ENCODE data around the gene ZNG1A.
"Not testable (repeated sequence)": the region's sequence is repeated elsewhere in the genome, so short reads cannot be mapped to it uniquely, and the experiment has no call there.

The ZNG1A gene

DNA sequence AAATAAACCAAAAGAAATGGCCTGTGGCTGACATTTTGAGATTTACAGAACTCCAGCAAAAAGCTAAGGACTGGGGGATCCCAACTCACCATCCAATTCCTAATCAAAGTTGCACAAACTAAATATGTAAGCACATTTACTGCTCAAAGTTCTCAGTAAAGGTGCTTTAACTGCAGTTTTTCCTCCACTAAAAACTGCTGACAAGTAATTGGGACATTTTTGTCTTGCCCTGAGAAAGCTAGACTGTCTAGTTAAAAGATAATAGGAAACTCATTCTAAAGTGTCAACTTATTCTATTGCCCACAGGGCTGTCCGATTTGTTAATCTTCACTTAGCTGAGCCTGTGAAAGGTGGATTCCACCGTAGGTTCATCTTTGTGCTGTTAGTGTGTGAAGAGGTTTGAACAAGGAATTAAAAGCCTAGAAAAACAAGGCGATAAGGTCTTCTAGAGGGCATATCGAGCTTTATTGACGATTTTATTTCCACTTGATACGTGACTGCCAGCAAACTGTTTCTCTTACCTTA lies 36.8 kb upstream of the ZNG1A start:
- Histone ChIP-seq H3K9ac (ENCODE audit: low read length) (no peak overlapping the region), H3K23ac (ENCODE audit: low read length) (no peak overlapping the region), H3K4me1 (ENCODE audit: control insufficient read depth, low read depth, low read length) (no peaks in the 10 kb centered on the region), H4K8ac (ENCODE audit: low read depth, low read length) (no peak overlapping the region), H3K27me3 (ENCODE audit: insufficient read depth, low read length, poor library complexity) (peaks cover 5% of the 10 kb centered on the region), H4K5ac (ENCODE audit: low read length) (no peak overlapping the region), H3K27ac (ENCODE audit: low read depth, low read length) (no peak overlapping the region), H2BK5ac (ENCODE audit: low read length) (no peak overlapping the region), H3K18ac (ENCODE audit: low read length) (no peak overlapping the region), H3K79me1 (ENCODE audit: low read length) (no peaks in the 10 kb centered on the region), H3K56ac (ENCODE audit: low read length) (no peak overlapping the region), H3K4ac (ENCODE audit: low read depth, low read length) (no peak overlapping the region), H3K36me3 (ENCODE audit: control insufficient read depth, insufficient read depth, low read length) (no peaks in the 10 kb centered on the region), H2BK120ac (ENCODE audit: low read depth, low read length) (no peak overlapping the region), H2AK5ac (ENCODE audit: low read length) (no peak overlapping the region), H3K79me2 (ENCODE audit: control insufficient read depth, insufficient read depth, low read length) (no peaks in the 10 kb centered on the region), H3K4me2 (ENCODE audit: low read length) (no peak overlapping the region), H2BK15ac (replicated peaks; ENCODE audit: low read depth) (no peak overlapping the region), H3K4me3 (ENCODE audit: low read length) (no peak overlapping the region)
- WGBS (ENCODE audit: extremely low coverage, insufficient coverage, low lambda C conversion rate): no CpG with 5 or more reads among the region's 6 CpGs
- DNase-seq: no peak

DNA sequence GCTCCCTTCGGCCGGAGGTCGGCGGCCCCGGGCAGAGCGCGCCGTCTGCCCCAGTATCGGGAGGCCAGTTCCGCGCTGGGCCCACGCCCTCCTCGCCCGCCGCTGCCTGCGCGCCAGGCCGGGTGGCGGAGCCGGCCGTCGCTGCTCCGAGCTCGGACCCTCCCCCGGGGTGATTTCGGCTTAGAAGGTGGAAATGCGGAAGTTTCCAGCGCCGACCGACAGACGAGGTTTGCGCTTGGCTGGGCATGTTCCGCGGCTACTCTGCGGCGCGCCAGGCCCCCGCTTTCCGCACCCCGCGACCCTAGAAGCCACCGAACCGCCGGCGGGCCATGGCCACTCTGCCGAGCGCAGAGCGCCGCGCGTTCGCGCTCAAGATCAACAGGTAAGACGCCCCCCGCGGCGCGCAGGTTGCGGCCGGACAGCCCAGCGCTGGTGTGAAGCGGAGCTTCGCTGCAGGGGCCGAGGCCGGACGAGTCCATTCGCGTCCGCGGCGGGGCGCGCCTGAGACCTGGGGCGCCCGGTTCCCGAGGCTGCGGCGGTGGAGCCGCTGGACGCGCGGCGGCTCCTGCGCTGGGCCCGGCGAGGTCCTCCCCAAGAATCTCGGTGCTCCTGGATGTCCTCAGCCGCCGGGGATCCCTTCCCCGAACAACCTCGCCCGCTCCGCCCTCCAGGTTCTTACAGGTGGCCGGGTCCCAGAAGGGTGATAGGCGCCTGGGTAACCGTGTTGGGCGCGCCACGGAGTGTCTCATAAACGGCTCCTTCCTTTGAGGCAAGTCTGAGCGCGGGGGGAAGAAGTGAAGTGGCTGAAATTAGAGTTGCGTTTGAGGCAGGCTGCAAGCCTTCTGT lies 36.0 kb upstream of the ZNG1A start, which contains the start of gene DOCK8:
Gene DOCK8 (plus strand): TSS at position 218 of the 846 bp plus-strand sequence. CDS start 112 bp downstream, at position 330.
- Histone ChIP-seq H3K4me3 (ENCODE audit: low read length) (peak within 1 kb of the TSS; percentile 32), H3K4me2 (ENCODE audit: low read length) (peak within 1 kb of the TSS; percentile 56), H3K27ac (ENCODE audit: low read depth, low read length) (peak within 1 kb of the TSS; percentile 29), H3K56ac (ENCODE audit: low read length) (peak within 1 kb of the TSS; percentile 82), H3K18ac (ENCODE audit: low read length) (peak within 1 kb of the TSS; percentile 82), H3K4me1 (ENCODE audit: control insufficient read depth, low read depth, low read length) (no peaks in the 10 kb centered on the region), H2BK15ac (replicated peaks; ENCODE audit: low read depth) (no peak within 1 kb of the TSS), H4K5ac (ENCODE audit: low read length) (no peak within 1 kb of the TSS), H3K4ac (ENCODE audit: low read depth, low read length) (peak within 1 kb of the TSS; percentile 72), H4K8ac (ENCODE audit: low read depth, low read length) (no peak within 1 kb of the TSS), H3K79me2 (ENCODE audit: control insufficient read depth, insufficient read depth, low read length) (no peaks in the 10 kb centered on the region), H3K36me3 (ENCODE audit: control insufficient read depth, insufficient read depth, low read length) (no peaks in the 10 kb centered on the region), H3K23ac (ENCODE audit: low read length) (no peak within 1 kb of the TSS), H3K9ac (ENCODE audit: low read length) (peak within 1 kb of the TSS; percentile 75), H2BK120ac (ENCODE audit: low read depth, low read length) (peak within 1 kb of the TSS; percentile 39), H3K27me3 (ENCODE audit: insufficient read depth, low read length, poor library complexity) (peaks cover 5% of the 10 kb centered on the region), H3K79me1 (ENCODE audit: low read length) (no peaks in the 10 kb centered on the region), H2AK5ac (ENCODE audit: low read length) (no peak within 1 kb of the TSS), H2BK5ac (ENCODE audit: low read length) (no peak within 1 kb of the TSS)
- WGBS (ENCODE audit: extremely low coverage, insufficient coverage, low lambda C conversion rate): no CpG with 5 or more reads among the region's 103 CpGs
- DNase-seq: peak; percentile 80

- H3K27me3 ChIP-seq (ENCODE audit: insufficient read depth, low read length, poor library complexity): peaks cover 5% of the 10 kb centered on the region
- no peak overlapping the region for H3K23ac ChIP-seq (ENCODE audit: low read length)
- no peak overlapping the region for H3K4ac ChIP-seq (ENCODE audit: low read depth, low read length)
- H3K79me2 ChIP-seq (ENCODE audit: control insufficient read depth, insufficient read depth, low read length): no peaks in the 10 kb centered on the region
- H3K9ac ChIP-seq (ENCODE audit: low read length): peak overlapping the region; percentile 75
- no peak overlapping the region for H2BK5ac ChIP-seq (ENCODE audit: low read length)
- H3K27ac ChIP-seq (ENCODE audit: low read depth, low read length): no peak overlapping the region
- H3K18ac ChIP-seq (ENCODE audit: low read length): peak overlapping the region; percentile 82
- no peaks in the 10 kb centered on the region for H3K79me1 ChIP-seq (ENCODE audit: low read length)
- H3K36me3 ChIP-seq (ENCODE audit: control insufficient read depth, insufficient read depth, low read length): no peaks in the 10 kb centered on the region
- H4K5ac ChIP-seq (ENCODE audit: low read length): no peak overlapping the region
- H2BK120ac ChIP-seq (ENCODE audit: low read depth, low read length): no peak overlapping the region
- no CpG with 5 or more reads among the region's 14 CpGs for WGBS (ENCODE audit: extremely low coverage, insufficient coverage, low lambda C conversion rate)
- H3K4me2 ChIP-seq (ENCODE audit: low read length): peak overlapping the region; percentile 56
- H2BK15ac ChIP-seq (replicated peaks; ENCODE audit: low read depth): no peak overlapping the region
- H3K4me1 ChIP-seq (ENCODE audit: control insufficient read depth, low read depth, low read length): no peaks in the 10 kb centered on the region
- H4K8ac ChIP-seq (ENCODE audit: low read depth, low read length): no peak overlapping the region
- no peak overlapping the region for H3K4me3 ChIP-seq (ENCODE audit: low read length)
- no peak for DNase-seq
- no peak overlapping the region for H2AK5ac ChIP-seq (ENCODE audit: low read length)
- peak overlapping the region; percentile 82 for H3K56ac ChIP-seq (ENCODE audit: low read length)
Observed at GRCh38 chr9:214351-214647, 35.4 kb upstream of the ZNG1A start.

- not testable (repeated sequence) for H3K27ac ChIP-seq (ENCODE audit: low read depth, low read length); H3K79me2 ChIP-seq (ENCODE audit: control insufficient read depth, insufficient read depth, low read length); H3K56ac ChIP-seq (ENCODE audit: low read length); H3K4ac ChIP-seq (ENCODE audit: low read depth, low read length); H2AK5ac ChIP-seq (ENCODE audit: low read length); DNase-seq; H3K4me1 ChIP-seq (ENCODE audit: control insufficient read depth, low read depth, low read length); H3K4me3 ChIP-seq (ENCODE audit: low read length); H3K23ac ChIP-seq (ENCODE audit: low read length); H2BK15ac ChIP-seq (replicated peaks; ENCODE audit: low read depth); H4K5ac ChIP-seq (ENCODE audit: low read length); H3K27me3 ChIP-seq (ENCODE audit: insufficient read depth, low read length, poor library complexity); H2BK5ac ChIP-seq (ENCODE audit: low read length); H3K4me2 ChIP-seq (ENCODE audit: low read length); H4K8ac ChIP-seq (ENCODE audit: low read depth, low read length); H3K9ac ChIP-seq (ENCODE audit: low read length); H3K36me3 ChIP-seq (ENCODE audit: control insufficient read depth, insufficient read depth, low read length); H3K79me1 ChIP-seq (ENCODE audit: low read length)
- WGBS (ENCODE audit: extremely low coverage, insufficient coverage, low lambda C conversion rate): no CpG with 5 or more reads among the region's 24 CpGs
- Histone ChIP-seq H3K18ac (ENCODE audit: low read length) (peak overlapping the region; percentile 28), H2BK120ac (ENCODE audit: low read depth, low read length) (peak overlapping the region; percentile 39)
Observed at GRCh38 chr9:213901-214300, 35.0 kb upstream of the ZNG1A start.

DNA sequence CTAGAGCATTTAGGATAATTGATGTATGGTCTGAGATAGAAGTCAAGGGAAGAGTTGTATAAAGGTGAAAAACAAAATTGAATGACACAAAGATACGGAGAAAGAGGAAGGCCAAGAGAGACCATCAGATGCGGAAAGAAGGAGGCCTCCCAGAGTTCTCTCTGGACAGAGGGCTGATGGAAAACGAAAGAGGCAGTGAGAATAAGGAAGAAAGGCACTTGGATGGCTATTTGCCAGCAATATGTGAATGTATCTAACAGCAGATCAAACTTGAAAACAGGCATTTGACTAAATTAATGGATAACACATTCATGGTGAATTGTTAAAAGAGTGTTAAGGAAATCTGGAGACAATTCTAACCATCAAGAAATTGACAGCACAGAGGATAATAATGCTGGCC lies 33.4 kb upstream of the ZNG1A start:
- Histone ChIP-seq H3K79me1 (ENCODE audit: low read length) (no peaks in the 10 kb centered on the region), H3K4me2 (ENCODE audit: low read length) (no peak overlapping the region), H2BK120ac (ENCODE audit: low read depth, low read length) (no peak overlapping the region), H3K4ac (ENCODE audit: low read depth, low read length) (no peak overlapping the region), H3K36me3 (ENCODE audit: control insufficient read depth, insufficient read depth, low read length) (no peaks in the 10 kb centered on the region), H2BK15ac (replicated peaks; ENCODE audit: low read depth) (no peak overlapping the region), H2AK5ac (ENCODE audit: low read length) (no peak overlapping the region), H3K4me3 (ENCODE audit: low read length) (no peak overlapping the region), H3K79me2 (ENCODE audit: control insufficient read depth, insufficient read depth, low read length) (no peaks in the 10 kb centered on the region), H4K5ac (ENCODE audit: low read length) (no peak overlapping the region), H3K27me3 (ENCODE audit: insufficient read depth, low read length, poor library complexity) (peaks cover 5% of the 10 kb centered on the region), H3K27ac (ENCODE audit: low read depth, low read length) (no peak overlapping the region), H2BK5ac (ENCODE audit: low read length) (no peak overlapping the region), H3K56ac (ENCODE audit: low read length) (no peak overlapping the region), H3K18ac (ENCODE audit: low read length) (no peak overlapping the region), H4K8ac (ENCODE audit: low read depth, low read length) (no peak overlapping the region), H3K9ac (ENCODE audit: low read length) (no peak overlapping the region), H3K4me1 (ENCODE audit: control insufficient read depth, low read depth, low read length) (no peaks in the 10 kb centered on the region), H3K23ac (ENCODE audit: low read length) (no peak overlapping the region)
- no CpG with 5 or more reads among the region's 3 CpGs for WGBS (ENCODE audit: extremely low coverage, insufficient coverage, low lambda C conversion rate)
- no peak for DNase-seq
